ACHN (cell line): ENCODE data around the gene CBLN3.
"Not testable (repeated sequence)": the region's sequence is repeated elsewhere in the genome, so short reads cannot be mapped to it uniquely, and the experiment has no call there.

Experiments
- DNase-seq: peaks from one replicate; pipeline ENCODE4 v3.0.0-alpha.2; 2015
- in situ Hi-C: cut with HindIII; loops from 2 replicates; pipeline ENCODE4 v1.10.0; 2017; ENCODE audit warnings: low sequenced_read_pairs, low pct_ligation_motif_present, low pct_unique_long_range_greater_than_20kb

CBLN3 gene

GRCh38 chr14:24394275-24394674 lies 35.2 kb downstream of the CBLN3 start:
- in situ Hi-C loops, result no loop called here
- peak; percentile 9 for DNase-seq

- peak; percentile 53 for DNase-seq
- in situ Hi-C loops, result no loop called here
Measured at GRCh38 chr14:24392325-24393091, 37.0 kb downstream of the CBLN3 start.

GRCh38 chr14:24390701-24391468 lies 38.6 kb downstream of the CBLN3 start:
- peak; percentile 23 for DNase-seq
- in situ Hi-C loops, result no loop called here

GRCh38 chr14:24389226-24389848 lies 40.1 kb downstream of the CBLN3 start:
- in situ Hi-C loops, result no loop called here

GRCh38 chr14:24388474-24389179 lies 40.8 kb downstream of the CBLN3 start:
- in situ Hi-C loops, result no loop called here
- no peak for DNase-seq

More at GRCh38 chr14:24389226-24389848, 40.1 kb downstream of the CBLN3 start:
- DNase-seq, result no peak

- in situ Hi-C loops, DNase-seq: not testable (repeated sequence)
Measured at GRCh38 chr14:24387579-24387978, 41.9 kb downstream of the CBLN3 start.

- DNase-seq, result no peak
- in situ Hi-C loops, result no loop called here
Measured at GRCh38 chr14:24387009-24387345, 42.5 kb downstream of the CBLN3 start.

GRCh38 chr14:24385524-24385923 lies 43.9 kb downstream of the CBLN3 start:
- no peak for DNase-seq
- in situ Hi-C loops, result no loop called here

GRCh38 chr14:24384169-24384568 lies 45.3 kb downstream of the CBLN3 start:
- DNase-seq, result no peak
- in situ Hi-C loops, result no loop called here

GRCh38 chr14:24382064-24382371 lies 47.5 kb downstream of the CBLN3 start:
- no peak for DNase-seq
- in situ Hi-C loops, result no loop called here

- no peak for DNase-seq
- in situ Hi-C loops, result no loop called here
Measured at GRCh38 chr14:24381363-24382063, 48.0 kb downstream of the CBLN3 start.

- in situ Hi-C loops, result no loop called here
- no peak for DNase-seq
Measured at GRCh38 chr14:24379907-24380730, 49.3 kb downstream of the CBLN3 start.

GRCh38 chr14:24378981-24379906 lies 50.2 kb downstream of the CBLN3 start:
- DNase-seq, result no peak
- in situ Hi-C loops, result no loop called here

GRCh38 chr14:24378327-24378726 lies 51.1 kb downstream of the CBLN3 start:
- in situ Hi-C loops, result no loop called here
- DNase-seq, result no peak

GRCh38 chr14:24377657-24378056 lies 51.8 kb downstream of the CBLN3 start:
- DNase-seq, result no peak
- in situ Hi-C loops, result no loop called here

GRCh38 chr14:24377126-24377525 lies 52.3 kb downstream of the CBLN3 start:
- DNase-seq, result no peak
- in situ Hi-C loops, result no loop called here
